Suprapubic skin (tissue), 4 donors: ENCODE measurements around the gene DAB1. TPM values are rescaled to one million over a fixed set of nuclear protein-coding genes. Genes with fewer than 3 reads are reported as not detected.

Experiments
- DNase-seq, 2 donors: peaks; one replicate each; pipeline ENCODE4 v3.0.0-alpha.2; 2019; ENCODE audit warnings: low spot score in 2 of 2
- H3K27ac ChIP-seq: fragments of 200-600 bp; sonication (generic); one replicate; pipeline ENCODE4 v1.5.1; 2019
- H3K27me3 ChIP-seq: fragments of 200-600 bp; sonication (generic); one replicate; pipeline ENCODE4 v1.5.1; 2019
- H3K36me3 ChIP-seq: fragments of 200-600 bp; sonication (generic); one replicate; pipeline ENCODE4 v1.5.1; 2019
- H3K4me1 ChIP-seq: fragments of 200-600 bp; sonication (generic); one replicate; pipeline ENCODE4 v1.5.1; 2019
- H3K4me3 ChIP-seq: fragments of 200-600 bp; sonication (generic); one replicate; pipeline ENCODE4 v1.5.1; 2019; ENCODE audit warnings: mild to moderate bottlenecking
- H3K9me3 ChIP-seq: fragments of 200-600 bp; sonication (generic); one replicate; pipeline ENCODE4 v1.5.1; 2019
- CTCF ChIP-seq, 2 donors: fragments of 200-600 bp in 1 of 2; fragments of 450-650 bp in 1 of 2; sonication (generic) in 1 of 2; IDR thresholded peaks; one replicate each; pipeline ENCODE4 v1.5.1; 2016 to 2019; ENCODE audit warnings: antibody characterized with exemption in 2 of 2, mild to moderate bottlenecking in 1 of 2, moderate library complexity in 1 of 2
- EP300 ChIP-seq: sonication (generic); formaldehyde crosslinking; IDR thresholded peaks from one replicate; pipeline ENCODE4 v1.6.1; 2017; ENCODE audit warnings: antibody characterized with exemption
- POLR2A ChIP-seq, 2 donors: fragments of 450-650 bp; IDR thresholded peaks; one replicate each; pipeline ENCODE4 v1.6.1; 2017; ENCODE audit warnings: antibody characterized with exemption in 2 of 2, mild to moderate bottlenecking in 2 of 2, moderate library complexity in 2 of 2
- POLR2AphosphoS5 ChIP-seq, 3 donors: sonication (generic); formaldehyde crosslinking; IDR thresholded peaks; one replicate each; pipeline ENCODE4 v1.6.1; 2017; ENCODE audit warnings: antibody characterized with exemption in 3 of 3
- WGBS: methylation state at CpG from one replicate; pipeline ENCODE4 v1.1.5; 2018; 5-methylcytosine and 5-hydroxymethylcytosine counted together
- total RNA-seq, 4 donors: library from RNA; depleted of rRNA; stranded (reverse); fragments of >200 nt; gene quantifications; one replicate each; pipeline ENCODE4 v1.1.0, GENCODE V29; 2016

Gene DAB1
- total RNA-seq, 4 donors from 2014 or later: 0.17 to 1.0 (median 0.30) TPM

DNA sequence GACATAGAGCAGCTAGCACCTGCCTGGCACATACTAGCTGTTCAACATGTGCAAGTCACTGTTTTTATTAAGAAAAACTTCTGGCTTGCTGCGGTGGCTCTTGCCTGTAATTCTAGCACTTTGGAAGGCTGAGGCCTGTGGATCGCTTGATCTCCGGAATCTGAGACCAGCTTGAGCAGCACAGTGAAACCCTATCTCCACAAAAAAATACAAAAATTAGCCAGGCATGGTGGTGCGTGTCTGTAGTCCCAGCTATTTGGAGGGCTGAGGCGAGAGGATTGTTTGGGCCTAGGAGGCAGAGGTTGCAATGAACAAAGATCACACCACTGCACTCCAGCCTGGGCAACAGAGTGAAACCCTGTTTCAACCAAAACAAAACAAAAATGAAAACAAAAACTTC, 430.4 kb downstream of the DAB1 start:
- H3K9me3 ChIP-seq: no peaks in the 10 kb centered on the region
- no peaks in the 10 kb centered on the region for H3K36me3 ChIP-seq
- no peak overlapping the region for H3K27ac ChIP-seq
- H3K4me3 ChIP-seq: no peak overlapping the region
- H3K4me1 ChIP-seq: no peaks in the 10 kb centered on the region
- 96% methylated on average over 5 of the region's 5 CpGs for WGBS
- DNase-seq: no peak
- H3K27me3 ChIP-seq: no peaks in the 10 kb centered on the region
- no peak for TF ChIP-seq POLR2AphosphoS5 (IDR thresholded peaks at IDR 0.05)
- no peak for TF ChIP-seq EP300
- no peak for TF ChIP-seq CTCF (IDR thresholded peaks at IDR 0.05)
- TF ChIP-seq POLR2A (IDR thresholded peaks at IDR 0.05): no peak

- 83% methylated on average over 15 of the region's 15 CpGs for WGBS
- TF ChIP-seq EP300: no peak
- TF ChIP-seq POLR2AphosphoS5 (IDR thresholded peaks at IDR 0.05): no peak
- no peak for TF ChIP-seq CTCF (IDR thresholded peaks at IDR 0.05)
- Histone ChIP-seq H3K27ac (no peak overlapping the region), H3K36me3 (no peaks in the 10 kb centered on the region), H3K9me3 (no peaks in the 10 kb centered on the region), H3K4me3 (no peak overlapping the region), H3K27me3 (no peaks in the 10 kb centered on the region), H3K4me1 (no peaks in the 10 kb centered on the region)
- no peak for DNase-seq
Observed at GRCh38 chr1:56992318-56993125, 431.3 kb downstream of the DAB1 start.

GRCh38 chr1:56991576-56991975, 432.3 kb downstream of the DAB1 start:
- Histone ChIP-seq H3K36me3 (no peaks in the 10 kb centered on the region), H3K4me1 (no peaks in the 10 kb centered on the region), H3K4me3 (no peak overlapping the region), H3K27ac (no peak overlapping the region), H3K9me3 (no peaks in the 10 kb centered on the region), H3K27me3 (no peaks in the 10 kb centered on the region)
- TF ChIP-seq POLR2A (IDR thresholded peaks at IDR 0.05) (no peak), POLR2AphosphoS5 (IDR thresholded peaks at IDR 0.05) (no peak), CTCF (IDR thresholded peaks at IDR 0.05) (no peak), EP300 (no peak)
- DNase-seq: no peak
- WGBS: 85% methylated on average over 3 of the region's 3 CpGs

DNA sequence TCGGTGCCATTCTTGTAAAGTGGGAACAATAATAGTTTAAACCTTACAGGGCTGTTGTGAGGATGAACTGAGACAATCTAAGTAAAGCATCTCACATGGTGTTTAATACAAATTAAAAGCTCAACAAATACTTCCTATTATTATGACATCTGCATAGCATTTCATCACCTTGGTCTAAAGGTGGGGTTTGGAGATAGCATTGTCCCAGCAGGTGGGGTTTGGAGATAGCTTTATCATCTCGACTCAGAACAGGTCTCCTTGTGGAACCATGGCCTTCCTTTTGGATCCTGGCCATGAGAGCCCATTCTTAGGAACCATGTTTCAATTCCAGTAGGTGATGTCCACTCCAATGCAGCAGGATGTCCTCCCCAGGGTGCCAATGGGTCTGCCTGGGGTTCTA, 437.5 kb downstream of the DAB1 start:
- H3K36me3 ChIP-seq: no peaks in the 10 kb centered on the region
- DNase-seq: no peak
- H3K27ac ChIP-seq: no peak overlapping the region
- H3K4me1 ChIP-seq: no peaks in the 10 kb centered on the region
- 77% methylated on average over 2 of the region's 2 CpGs for WGBS
- H3K4me3 ChIP-seq: no peak overlapping the region
- H3K9me3 ChIP-seq: no peaks in the 10 kb centered on the region
- peaks cover 8% of the 10 kb centered on the region for H3K27me3 ChIP-seq
- no peak for TF ChIP-seq POLR2AphosphoS5 (IDR thresholded peaks at IDR 0.05)

- Histone ChIP-seq H3K27ac (no peak overlapping the region), H3K4me3 (no peak overlapping the region), H3K9me3 (no peaks in the 10 kb centered on the region), H3K36me3 (no peaks in the 10 kb centered on the region), H3K27me3 (peaks cover 8% of the 10 kb centered on the region), H3K4me1 (no peaks in the 10 kb centered on the region)
- no peak for TF ChIP-seq POLR2AphosphoS5 (IDR thresholded peaks at IDR 0.05)
- TF ChIP-seq EP300: no peak
- no peak for TF ChIP-seq CTCF (IDR thresholded peaks at IDR 0.05)
- no peak for TF ChIP-seq POLR2A (IDR thresholded peaks at IDR 0.05)
- 79% methylated on average over 2 of the region's 2 CpGs for WGBS
- no peak for DNase-seq
Observed at GRCh38 chr1:56985857-56986256, 438.0 kb downstream of the DAB1 start.
